ENCODE data around the gene PLIN4.

The PLIN4 gene

GRCh38 chr19:4510435-4511255 is 7.6 kb downstream of the PLIN4 start:
- DNase-seq, result no peak

DNA sequence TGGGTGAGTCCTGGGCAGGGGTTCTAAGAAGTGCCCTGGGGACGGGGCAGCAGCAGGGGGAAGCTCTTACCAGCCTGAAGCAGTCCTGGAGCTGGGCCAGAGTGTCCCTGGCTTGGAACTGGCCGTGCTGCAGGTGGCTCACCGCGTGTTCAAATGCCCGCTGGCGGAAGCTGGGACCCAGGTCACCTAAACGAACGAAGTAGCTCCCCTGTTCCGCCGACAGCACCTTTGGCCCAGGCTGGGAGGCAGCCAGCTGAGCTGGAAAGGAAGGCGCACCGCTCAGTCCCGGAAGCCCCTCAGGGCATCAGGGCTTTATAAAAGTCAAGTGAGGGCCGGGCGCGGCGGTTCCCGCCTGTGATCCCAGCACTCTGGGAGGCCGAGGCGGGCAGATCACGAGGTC is 9.6 kb downstream of the PLIN4 start:
- no peak for DNase-seq

DNA sequence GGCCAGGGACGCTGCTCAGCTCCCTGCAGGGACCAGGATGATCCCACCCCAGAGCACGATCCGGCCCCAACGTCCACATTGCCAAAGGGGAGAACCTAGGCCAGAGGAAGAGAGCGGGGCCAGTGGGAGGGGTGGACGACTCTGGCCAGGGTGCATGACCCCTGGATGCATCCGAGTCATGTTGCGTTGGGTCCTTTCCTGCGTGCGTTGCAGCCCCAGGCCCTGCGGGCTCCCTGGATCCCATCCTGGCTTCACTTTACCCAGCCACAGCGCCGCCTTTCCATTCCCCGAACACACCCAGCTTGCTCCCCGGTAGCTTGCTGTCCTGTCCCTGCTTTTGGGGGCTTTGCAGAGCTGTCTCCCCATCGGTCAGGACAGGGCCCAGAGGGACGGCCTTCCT is 10.5 kb downstream of the PLIN4 start:
- DNase-seq, result no peak

GRCh38 chr19:4507150-4507452 is 11.2 kb downstream of the PLIN4 start:
- no peak for DNase-seq

GRCh38 chr19:4506449-4507149 is 11.7 kb downstream of the PLIN4 start:
- no peak for DNase-seq

- no peak for DNase-seq
Observed at GRCh38 chr19:4505570-4506448, 12.5 kb downstream of the PLIN4 start.

- DNase-seq, result no peak
Observed at GRCh38 chr19:4504891-4505569, 13.3 kb downstream of the PLIN4 start.

DNA sequence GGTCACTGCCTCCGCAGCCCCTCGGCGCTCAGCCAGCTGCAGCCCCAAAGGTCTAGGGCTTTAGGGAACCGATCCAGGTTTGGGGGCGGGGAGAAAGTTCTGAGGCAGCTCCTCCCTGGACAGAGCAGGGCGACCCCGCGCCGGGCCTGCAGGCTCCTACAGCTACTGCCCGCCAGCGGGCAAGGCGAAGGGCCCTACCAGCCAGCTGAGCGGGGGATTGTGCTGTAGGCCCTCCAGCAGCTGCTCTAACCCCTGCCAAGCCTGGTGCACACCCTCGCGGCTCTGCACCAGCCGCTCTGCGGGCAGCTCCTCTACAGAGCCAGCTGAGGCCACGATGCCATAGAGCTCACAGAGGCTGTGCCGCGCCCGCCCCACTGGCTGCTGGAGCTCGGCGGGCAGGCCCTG is 14.0 kb downstream of the PLIN4 start:
- DNase-seq, result peak in 34 of 58 donors; percentile 8 to 67 (median 34)

- DNase-seq, result no peak
Observed at GRCh38 chr19:4503825-4504170, 14.5 kb downstream of the PLIN4 start.

DNA sequence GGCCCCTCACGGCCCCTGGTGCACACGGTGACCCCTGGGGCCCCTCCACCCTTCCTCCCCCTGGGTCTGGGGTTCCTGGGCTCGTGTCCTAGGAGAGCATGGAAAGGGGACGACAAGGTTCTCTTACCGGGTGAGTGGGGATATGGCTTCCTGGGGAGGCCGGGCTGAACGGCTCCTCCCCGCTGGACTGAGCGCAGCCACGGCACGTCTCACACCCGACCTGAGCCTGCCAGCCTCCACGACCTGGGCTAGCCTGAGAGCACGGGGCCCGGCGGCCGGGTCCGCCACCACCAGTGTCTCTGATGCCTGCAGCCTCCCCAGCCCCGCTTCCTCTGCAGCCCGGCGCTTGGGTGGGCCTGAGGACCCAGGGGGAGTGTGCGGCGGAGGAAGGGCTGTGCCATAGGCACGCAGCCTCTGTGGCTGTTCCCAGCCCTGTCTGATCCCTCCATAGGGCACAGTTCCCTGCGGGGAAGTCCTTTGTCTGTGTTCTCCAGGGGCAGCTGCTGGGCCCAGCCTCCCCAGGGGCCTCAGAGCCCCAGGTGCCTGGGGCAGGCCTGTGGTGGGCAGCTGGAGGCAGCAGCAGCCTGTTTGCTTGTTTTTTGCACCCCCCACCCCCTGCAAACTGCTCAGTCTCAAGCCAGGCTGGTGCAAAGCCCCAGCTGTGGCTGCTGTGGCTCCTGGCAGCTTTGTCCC is 15.0 kb downstream of the PLIN4 start:
- DNase-seq, result no peak

DNA sequence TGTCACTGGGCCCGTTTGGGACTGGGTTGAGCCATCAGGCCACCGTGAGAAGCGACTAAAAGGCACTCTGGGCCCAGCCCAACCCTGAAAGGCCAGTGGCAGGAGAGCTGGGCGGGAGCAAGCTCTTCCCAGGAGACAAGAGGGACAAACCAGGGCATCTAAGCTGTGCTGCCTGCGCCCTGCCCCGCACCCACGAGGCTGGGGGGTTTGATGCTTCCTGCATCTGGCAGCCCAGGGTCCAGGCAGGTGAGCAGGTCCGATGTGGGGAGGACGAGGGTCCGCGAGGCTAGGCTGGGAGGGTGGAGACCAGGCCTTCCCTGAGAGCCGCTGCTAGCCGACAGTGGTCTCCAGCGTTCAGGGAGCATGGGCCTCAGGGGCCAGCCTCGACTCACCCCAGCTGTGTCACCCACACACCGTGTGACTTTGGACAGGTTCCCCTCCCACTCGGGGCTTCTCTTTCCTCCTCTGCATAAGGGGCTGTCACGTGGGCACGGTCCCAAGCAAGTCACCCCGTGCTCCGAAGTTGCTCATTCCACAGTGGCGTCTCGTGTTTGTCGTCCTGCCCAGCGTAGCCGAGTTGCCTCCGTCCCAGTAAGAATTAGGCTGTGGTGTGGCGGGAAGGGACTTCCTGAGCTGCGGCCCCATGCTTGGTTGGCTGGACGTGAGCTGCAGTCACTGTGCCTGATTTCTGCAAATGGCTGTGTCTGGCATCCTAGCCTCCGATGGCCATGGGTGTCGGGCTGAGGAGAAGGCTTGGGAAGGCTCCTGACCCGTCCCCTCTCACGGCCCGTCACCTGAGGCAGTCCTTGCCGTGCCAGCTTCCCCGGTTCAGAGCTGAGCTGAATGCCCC is 15.8 kb downstream of the PLIN4 start:
- no peak for DNase-seq

GRCh38 chr19:4501691-4502090 is 16.6 kb downstream of the PLIN4 start:
- no peak for DNase-seq

GRCh38 chr19:4500841-4501591 is 17.3 kb downstream of the PLIN4 start:
- DNase-seq, result no peak

DNA sequence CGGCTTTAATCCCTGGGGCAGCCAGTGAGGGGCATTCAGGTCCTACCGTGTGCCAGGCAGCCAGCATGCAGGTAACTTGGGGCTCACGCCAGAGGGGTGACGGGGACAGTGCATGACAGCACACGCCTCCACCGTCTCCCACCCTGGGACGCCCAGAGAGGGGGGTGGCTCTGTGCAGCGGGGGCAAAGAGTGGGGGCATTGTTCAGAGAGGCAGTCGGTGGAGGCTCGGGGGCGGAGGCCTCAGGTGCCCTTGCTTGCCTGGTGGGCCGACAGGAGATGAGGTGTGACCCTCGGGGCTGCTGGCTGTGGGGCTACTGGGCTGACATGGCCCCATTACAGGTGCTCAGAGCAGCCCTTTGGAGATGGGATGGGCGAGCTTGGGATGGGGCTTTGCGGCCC is 18.4 kb downstream of the PLIN4 start:
- no peak for DNase-seq

- DNase-seq, result no peak
Observed at GRCh38 chr19:4499318-4499717, 19.0 kb downstream of the PLIN4 start.

GRCh38 chr19:4498694-4499093 is 19.6 kb downstream of the PLIN4 start:
- DNase-seq, result no peak

GRCh38 chr19:4497770-4498389 is 20.4 kb downstream of the PLIN4 start:
- DNase-seq, result no peak

- no peak for DNase-seq
Observed at GRCh38 chr19:4496304-4496703, 22.0 kb downstream of the PLIN4 start.

- peak in 1 of 58 donors; percentile 17 for DNase-seq
Observed at GRCh38 chr19:4495471-4495870, 22.8 kb downstream of the PLIN4 start.
